GM19467 (cell line): ENCODE data around the gene EXOC2.

Experiments used
- ATAC-seq: cut with Tn5 transposase; IDR thresholded peaks from one replicate; pipeline ENCODE4 v1.9.1; 2021; ENCODE audit warnings: mild to moderate bottlenecking, moderate library complexity; ENCODE audit not compliant: unreplicated experiment

The EXOC2 gene

DNA sequence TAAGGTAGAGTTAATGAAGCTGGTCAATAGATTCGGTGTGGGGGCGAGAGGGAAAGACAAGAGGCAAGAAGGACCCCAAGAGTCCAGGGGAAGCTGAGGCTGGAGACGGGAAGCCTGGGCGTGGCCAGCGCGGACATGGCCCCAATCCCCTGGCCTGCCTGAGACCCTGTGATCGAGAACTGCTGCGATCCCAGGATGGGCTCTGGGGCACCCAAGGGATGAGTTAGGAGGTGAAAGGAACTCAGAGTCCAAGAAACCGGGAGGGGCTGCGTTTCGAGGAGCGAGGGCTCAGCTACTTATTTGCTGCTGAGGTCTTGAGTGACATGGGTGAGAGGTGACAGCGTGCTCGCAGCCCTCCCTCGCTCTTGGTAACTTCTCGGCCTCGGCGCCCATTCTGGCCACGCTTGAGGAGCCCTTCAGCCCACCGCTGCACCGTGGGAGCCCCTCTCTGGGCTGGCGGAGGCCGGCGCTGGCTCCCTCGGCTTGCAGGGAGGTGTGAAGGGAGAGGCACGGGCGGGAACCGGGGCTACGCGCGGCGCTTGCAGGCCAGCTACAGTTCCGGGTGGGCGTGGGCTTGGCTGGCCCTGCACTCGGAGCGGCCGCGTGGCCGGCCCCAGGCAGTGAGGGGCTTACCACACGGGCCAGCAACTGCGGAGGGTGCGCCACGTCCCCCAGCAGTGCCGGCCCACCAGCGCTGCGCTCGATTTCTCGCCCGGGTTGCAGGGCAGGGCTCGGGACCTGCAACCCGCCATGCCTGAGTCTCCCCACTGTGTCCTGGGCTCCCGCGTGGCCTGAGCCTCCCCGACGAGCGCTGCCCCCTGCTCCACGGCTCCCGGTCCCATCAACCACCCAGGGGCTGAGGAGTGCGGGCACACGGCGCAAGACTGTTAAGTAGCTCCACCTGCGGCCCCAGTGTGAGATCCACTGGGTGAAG, 243.2 kb downstream of the EXOC2 start:
- ATAC-seq: no peak

DNA sequence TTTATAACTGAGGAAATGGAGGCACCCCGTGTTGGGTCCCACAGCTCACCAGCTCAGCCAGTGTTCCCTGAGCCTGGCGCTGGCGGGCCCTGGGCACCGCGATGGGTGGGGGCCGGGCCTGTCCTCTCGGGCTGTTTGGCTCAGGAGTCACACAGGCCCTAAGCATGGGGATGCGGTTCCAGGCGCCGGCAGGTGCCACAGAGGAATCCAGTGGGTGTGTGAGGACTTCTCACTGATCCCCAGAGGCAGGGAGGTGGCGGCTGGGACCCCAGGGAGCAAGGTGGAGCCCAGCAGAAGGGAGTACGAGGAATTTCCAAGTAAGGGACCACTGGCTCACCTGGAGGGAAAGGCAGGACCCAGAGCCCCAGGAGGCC, 243.9 kb downstream of the EXOC2 start:
- no peak for ATAC-seq

DNA sequence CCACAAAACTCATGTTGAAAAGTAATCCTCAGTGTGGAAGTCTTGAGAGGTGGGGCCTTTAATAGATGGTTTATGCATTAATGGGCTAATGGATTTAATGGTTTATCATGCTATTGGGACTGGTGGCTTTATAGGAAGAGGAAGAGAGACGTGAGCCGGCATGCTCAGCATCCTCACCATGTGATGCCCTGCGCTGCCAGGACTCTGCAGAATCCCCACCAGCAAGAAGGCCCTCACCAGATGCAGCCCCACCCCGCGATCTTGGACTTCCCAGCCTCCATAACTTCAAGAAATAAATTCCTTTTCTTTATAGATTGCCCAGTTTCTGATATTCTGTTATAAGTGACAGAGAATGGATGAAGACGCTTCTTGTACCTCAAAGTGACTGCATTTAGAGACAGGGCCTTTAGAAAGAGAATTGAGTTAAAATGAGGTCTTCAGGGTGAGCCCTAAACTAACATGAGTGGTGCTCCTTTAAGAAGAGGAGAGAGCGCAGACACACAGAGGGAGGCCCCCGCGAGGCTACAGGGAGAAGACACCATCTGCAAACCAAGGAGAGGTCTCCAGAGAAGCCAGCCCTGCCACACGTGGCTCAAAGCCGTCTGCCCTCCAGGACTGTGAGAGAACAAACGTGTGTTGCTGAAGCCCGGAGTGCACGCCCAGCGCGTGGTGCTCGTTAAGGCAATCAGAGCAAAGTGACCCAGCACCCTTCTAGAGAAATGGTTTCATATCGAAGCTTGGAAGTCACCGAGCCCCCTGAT, 244.5 kb downstream of the EXOC2 start:
- ATAC-seq: no peak

DNA sequence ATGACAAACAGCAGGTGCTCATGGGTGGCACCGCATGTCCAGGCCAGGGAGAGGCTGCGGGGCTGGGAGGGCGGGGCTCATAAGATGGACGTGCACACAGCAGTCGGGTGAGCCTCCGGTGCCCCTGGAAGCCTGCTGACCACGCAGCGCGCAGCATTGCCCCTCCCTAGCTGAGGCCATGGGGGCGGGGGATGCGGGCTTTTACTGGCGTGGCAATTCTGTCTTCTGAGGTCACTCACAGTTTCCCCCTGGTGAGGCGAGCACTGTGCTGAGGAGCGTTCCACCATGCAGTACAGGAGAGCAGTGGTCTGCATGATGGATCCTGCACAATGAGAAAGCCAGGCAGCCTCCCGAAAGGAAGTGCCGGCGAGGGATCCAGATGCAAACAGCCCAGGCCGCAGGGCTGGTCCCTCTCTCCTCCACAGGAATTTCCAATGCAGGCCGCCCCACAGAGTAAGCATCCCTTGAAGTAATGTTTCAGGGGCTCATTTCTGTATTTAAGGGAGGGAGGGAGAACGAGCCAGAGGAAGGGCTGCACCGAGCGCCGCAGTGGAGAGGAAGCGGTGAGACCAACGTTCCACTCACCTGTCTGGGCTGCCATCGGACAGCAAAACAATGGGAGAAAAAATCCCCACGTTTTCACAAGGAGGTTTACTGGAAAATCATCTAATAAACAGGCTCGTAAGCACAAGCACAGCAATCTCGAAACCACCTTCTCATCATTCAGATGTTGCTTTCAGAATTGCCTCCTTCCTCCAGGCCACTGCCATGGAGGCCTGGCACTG, 245.4 kb downstream of the EXOC2 start:
- ATAC-seq: no peak

DNA sequence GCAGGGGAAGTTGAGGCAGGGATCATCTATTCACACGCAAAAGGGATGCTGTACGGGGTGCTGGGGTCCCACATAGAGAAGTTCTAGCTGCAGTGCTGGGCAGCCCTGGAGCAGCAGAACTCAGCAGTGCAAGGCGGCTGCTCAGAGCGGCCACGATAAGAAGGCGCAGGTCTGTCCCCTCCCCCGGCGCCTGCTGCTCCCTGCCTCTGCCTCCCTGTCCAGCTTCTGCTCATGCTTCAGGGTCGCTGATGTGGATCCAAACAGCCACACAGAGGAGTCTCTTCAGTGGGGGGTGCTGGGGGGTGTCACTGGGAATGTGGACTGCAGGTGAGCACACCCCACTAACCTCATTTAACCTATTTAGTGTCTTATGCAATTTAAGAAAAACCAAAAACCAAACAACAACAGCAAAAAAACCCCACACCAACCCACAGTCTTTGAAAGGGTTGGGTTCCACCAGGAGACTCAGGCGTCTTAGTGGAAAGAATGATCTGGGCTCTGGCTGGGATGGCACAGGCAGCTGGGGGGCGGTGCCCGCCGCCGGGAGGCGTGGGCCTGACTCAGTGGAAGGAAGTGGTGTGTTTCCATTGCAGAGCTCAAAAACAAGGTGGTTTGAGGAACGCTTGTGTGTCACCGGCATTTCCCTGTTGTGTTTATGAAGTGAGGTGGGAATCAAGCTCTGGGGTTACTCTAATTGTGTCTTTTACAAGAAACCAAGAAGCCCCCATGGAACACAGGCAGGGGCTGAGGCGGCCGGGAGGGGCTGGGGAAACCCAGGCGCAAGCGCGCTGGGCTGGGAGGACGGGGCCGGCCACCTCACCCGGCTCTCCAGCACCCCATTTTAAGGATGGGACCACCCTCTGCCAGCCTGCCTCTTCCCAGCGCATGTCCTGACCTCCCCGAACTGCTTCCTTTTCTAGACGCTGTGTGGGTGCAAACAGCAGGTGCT, 246.2 kb downstream of the EXOC2 start:
- ATAC-seq: no peak

DNA sequence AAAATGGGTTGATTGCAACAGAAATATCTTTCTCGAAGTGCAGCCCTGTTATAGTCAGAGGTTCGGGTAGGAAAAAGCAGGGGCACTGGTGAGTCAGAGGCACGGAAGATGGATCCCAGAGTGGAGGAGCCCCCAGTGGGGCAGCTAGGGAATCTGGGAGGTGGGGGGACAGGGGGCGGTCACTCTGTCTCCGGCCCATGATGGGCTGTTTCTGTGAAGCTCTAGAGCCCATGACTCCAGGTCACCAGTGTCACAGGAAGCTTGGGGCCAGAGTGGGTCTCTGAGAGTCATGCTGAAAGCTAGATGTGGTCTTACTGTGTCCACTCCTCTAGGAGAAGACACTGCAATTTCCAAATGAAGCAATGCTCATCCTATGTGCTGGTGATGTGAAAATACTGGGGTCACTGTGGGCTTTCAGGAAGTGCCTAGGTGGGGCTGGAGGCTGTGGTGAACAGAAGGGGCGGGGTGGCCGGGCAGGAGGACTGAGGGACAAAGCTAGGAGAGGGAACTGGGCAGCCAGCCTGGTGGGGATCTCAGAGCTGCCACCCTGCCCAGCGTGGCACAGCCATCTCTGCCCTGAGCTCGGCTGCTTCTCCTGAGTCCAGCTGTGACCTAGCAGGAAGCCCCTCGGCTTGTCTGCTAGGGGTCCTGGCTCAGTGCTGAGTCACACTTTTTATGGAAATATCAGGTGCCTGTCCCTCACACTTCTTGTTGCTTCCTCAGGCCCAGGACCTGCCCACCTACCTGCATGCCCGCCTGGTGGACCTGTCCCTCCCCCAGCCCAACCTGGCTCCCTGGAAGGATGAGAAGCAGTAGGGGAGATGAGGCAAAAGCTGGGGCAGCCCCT, 247.1 kb downstream of the EXOC2 start:
- ATAC-seq: no peak

DNA sequence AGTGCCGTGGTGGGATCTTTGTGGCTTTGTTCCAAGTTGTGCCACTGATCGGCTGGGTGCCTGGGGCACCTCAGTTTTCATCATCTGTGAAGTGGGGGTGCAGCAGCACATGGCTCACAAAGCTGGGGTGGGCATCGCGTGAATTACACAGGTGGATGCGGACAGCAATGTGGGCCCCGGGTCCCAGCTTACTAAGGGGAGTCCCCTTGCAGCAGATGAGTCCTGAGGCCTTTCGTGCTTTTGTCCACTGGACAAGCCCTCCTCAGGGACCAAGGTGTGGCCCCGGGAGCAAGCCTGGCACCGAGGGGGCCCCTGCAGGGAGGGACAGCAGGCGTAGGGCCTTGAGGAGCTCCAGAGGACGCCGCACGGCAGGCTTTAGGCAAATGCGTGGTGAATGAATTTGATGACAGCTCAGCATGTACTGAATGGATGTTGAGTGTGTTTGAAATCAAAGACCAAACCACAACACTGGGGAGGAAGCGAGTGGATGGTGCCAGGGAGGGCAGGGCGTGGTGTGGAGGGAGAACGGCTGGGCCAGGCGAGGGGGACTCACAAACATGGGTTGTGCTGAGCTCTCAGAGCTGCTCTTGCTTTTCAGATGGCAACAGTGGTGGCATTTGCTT, 248.2 kb downstream of the EXOC2 start:
- no peak for ATAC-seq

DNA sequence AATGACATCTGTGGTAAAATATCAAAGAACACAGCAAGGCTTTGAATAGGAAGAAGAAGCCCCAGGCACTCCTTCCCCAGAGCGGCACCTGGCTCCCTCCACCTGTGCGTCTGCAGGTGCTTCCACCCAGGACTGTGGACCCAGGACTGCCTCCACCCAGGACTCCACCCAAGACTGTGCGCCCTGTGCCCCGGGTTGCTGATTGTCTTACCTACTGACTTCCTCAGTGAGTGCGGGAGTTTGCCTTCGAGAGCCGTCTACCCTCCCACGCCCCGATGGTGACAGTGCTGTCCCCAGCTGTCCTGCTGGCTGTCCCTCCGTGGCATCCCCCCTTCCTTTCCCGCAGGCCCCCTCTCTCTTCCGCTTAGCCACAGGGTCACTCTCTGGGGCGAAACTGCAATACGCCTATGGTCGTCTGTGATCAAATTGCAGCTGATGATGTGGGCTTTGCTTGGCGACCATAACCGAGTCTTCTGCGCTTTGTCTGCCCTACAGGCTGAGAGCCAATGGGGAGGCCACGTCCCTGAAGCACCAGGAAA, 249.2 kb downstream of the EXOC2 start:
- no peak for ATAC-seq

DNA sequence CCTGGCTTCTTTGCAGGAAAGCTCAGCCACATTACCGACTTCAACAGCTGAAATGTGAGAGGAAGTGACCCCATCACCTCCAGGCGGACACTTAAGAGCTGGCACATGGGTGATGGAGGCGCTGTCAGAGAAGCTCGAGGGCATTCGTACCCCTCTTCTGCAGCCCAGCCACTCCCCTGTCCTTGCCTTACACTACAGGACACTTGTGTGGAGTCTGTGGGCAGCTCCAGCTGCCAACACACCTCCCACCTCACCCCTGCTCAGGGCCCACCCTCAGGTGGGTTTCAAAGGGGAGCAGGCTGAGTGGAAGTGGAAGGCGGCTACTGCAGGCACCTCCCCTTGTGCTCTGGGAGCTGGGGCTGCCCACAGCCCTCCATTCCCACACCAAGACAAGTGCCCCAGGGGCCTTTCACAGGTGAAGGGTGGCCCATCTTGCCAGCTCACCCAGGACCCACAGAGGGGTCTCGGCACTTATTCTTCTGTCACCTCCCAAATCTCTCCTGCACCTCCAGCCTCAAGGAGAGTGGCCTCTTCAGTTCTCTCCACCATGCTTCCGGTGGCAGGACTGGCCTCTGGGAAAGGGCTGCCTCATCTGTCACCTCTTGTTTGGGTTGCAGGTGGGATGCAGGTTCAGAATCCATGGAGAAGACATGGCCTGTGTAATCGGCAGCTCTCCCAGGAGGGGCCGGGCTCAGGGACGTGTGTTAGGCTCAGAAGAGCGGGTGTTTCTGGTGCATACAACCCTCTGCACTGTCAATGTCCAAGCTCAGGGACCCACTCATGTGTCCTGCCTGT, 251.6 kb downstream of the EXOC2 start:
- no peak for ATAC-seq

DNA sequence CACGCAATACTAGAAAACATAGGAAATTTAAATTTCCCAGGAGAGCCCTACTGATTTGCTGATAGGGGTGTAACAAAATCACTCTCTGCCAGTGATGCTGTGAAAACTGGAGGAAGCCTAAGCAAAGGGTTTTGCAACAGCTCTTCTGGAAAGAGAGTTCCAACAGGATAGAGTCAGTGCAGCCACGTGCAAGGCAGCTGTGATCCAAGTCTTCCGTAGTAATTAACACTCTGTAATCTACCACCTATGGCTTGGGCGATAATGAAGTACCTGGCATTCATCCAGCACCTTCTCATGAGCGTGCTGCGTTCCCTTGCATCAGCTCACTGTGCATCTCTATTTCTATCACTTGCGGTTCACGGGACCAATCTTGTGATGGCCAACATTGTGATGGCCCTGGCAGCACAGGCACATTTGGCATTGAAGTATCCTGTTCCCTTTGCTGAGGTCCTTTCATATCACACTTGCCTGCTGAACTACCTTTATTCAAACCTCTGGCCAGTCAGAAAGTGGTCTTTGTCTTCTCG, 253.2 kb downstream of the EXOC2 start:
- ATAC-seq: no peak

DNA sequence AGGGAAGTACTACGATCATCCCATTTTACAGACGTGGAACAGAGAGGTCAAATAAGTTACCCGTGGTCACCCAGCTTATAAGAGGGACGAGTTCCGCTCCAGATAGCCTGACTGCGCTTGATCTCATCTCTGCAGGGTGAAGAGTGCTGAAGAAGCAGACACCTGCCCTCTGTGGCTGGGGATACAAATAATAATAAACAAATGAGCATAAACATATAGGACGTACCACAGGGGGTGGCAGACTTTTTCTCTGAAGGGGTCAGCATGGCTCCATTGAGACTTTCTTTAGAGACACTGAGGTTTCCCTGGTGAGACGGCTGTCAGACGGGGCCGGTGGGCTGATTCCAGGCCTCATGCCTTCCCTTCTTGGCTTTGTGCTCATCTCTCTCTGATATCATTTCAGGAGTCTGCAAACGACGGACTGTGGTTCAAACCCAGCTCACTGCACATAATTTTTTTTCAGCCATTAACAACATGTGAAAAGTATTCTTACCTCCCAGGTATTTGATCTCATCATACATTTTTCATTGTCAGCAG, 254.2 kb downstream of the EXOC2 start:
- no peak for ATAC-seq

DNA sequence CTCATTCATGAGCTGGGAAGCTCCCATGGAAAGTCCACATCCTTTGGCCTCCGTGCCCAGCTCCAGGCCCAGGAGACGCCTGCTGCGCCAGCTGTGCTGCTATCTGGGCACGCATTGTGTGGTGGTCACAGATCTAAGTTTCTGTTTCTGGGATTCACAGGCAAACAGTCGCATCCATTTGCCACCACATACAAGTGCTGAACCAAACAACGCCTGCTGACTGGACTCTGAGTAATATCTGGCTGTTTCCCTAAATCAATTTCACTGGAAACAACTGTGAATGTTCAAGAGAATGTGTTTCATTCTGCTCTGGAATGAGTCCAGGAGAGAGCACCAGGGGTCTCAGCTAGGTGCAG, 255.9 kb downstream of the EXOC2 start:
- no peak for ATAC-seq

DNA sequence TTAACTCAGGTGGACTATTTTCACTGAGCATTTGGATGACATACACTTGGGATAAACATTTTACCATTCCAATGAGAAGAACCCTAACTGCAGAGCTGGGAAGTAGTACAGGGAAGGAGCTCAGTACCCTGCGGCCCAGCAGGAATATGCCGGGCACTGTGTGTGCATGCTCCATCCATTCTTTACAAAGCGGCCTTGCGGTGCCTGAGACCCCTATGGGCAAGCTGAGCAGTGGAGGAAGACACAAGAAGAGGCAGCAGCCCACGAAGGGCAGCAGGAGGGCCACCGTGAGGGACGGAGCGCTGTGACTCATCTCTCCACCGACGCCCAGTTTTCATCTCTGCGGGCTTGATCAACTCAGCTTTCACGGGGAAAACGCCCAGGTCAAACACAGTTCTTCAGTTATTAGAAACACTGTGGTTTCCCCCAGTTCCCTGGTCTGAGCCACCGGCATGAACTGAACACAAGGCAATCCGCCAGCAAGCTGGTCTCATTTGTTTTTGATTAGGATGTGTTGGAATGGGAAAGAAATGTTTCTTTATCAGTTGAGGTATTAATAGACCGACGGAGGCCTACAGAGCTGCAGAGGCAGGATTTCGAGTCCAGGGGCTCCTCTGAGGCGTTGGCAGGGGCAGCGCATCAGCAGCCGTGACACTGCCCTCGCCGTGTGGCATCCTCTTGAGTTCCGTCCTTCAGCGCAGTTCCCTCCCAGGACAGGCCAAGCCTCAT, 256.5 kb downstream of the EXOC2 start:
- ATAC-seq: no peak

DNA sequence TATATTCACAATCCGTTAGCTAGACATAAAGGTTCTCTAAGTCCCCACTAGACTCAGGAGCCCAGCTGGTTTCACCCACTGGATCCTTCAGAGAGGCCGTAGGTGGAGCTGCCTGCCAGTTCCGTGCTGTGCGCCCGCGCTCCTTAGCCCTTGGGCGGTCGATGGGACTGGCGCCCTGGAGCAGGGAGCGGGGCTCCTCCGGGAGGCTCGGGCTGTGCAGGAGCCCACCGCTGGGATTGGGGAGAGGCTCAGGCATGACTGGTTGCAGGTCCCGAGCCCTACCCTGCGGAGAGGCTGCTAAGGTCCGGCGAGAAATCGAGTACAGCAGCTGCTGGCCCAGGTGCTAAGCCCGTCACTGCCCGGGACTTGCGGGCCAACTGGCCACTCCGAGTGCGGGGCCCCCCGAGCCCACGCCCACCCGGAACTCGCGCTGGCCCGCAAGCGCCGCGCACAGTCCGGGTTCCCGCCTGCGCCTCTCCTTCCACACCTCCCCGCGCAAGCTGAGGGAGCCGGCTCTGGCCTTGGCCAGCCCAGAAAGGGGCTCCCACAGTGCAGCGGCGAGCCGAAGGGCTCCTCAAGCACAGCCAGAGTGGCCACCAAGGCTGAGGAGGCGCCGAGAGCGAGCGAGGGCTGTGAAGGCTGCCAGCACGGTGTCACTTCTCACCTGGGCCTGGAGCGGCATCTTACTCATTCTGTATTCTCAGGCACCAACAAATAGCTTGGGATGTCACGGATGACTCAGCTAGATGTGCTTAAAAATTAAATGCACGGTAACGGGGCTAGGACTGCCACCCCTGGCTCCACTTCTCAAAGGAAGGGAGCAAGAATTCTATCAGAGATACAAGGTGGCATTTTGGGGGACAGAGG, 257.3 kb downstream of the EXOC2 start:
- no peak for ATAC-seq
